GM23338 (cell line): ENCODE results near the gene LHX4. TPM values are rescaled to one million over a fixed set of nuclear protein-coding genes. Genes with fewer than 3 reads are reported as not detected.

Experiments used
- ATAC-seq: fragments of 200-7000 bp; cut with Tn5 transposase; 3 replicates; pipeline ENCODE4 v1.9.1; 2020
- DNase-seq: peaks from one replicate; pipeline ENCODE4 v3.0.0-alpha.2; 2015; ENCODE audit warnings: low spot score
- H2AFZ ChIP-seq: fragments of 200-600 bp; sonication (generic); 2 replicates; pipeline ENCODE4 v1.8.0; 2016; ENCODE audit warnings: antibody characterized with exemption, mild to moderate bottlenecking, moderate library complexity
- H3F3A ChIP-seq: fragments of 200-600 bp; sonication (generic); replicated peaks from 2 replicates; pipeline ENCODE4 v1.8.0; 2017; ENCODE audit warnings: antibody characterized with exemption, mixed run types, low read depth
- H3K27ac ChIP-seq: fragments of 200-600 bp; sonication (generic); 2 replicates; pipeline ENCODE4 v1.6.1; 2016; ENCODE audit warnings: low read depth
- H3K27me3 ChIP-seq: fragments of 200-600 bp; sonication (generic); 2 replicates; pipeline ENCODE4 v1.8.0; 2016; ENCODE audit warnings: mild to moderate bottlenecking, mixed run types, moderate library complexity; ENCODE audit not compliant: insufficient read depth
- H3K36me3 ChIP-seq: fragments of 200-600 bp; sonication (generic); 2 replicates; pipeline ENCODE4 v1.8.0; 2016; ENCODE audit warnings: mild to moderate bottlenecking; ENCODE audit not compliant: insufficient read depth
- H3K4me1 ChIP-seq: fragments of 200-600 bp; sonication (generic); 2 replicates; pipeline ENCODE4 v1.8.0; 2016; ENCODE audit warnings: mild to moderate bottlenecking, moderate library complexity; ENCODE audit not compliant: insufficient read depth
- H3K4me2 ChIP-seq: fragments of 200-600 bp; sonication (generic); 2 replicates; pipeline ENCODE4 v1.7.1; 2017; ENCODE audit warnings: mixed run types
- H3K4me3 ChIP-seq: fragments of 200-600 bp; sonication (generic); 2 replicates; pipeline ENCODE4 v1.6.1; 2016; ENCODE audit warnings: mixed run types
- H3K79me2 ChIP-seq: fragments of 200-600 bp; sonication (generic); replicated peaks from 2 replicates; pipeline ENCODE4 v1.8.0; 2017; ENCODE audit warnings: mild to moderate bottlenecking; ENCODE audit not compliant: insufficient read depth
- H3K9me2 ChIP-seq: fragments of 200-600 bp; sonication (generic); 2 replicates; pipeline ENCODE4 v1.8.0; 2017; ENCODE audit not compliant: insufficient read depth
- H4K20me1 ChIP-seq: fragments of 200-600 bp; sonication (generic); replicated peaks from 2 replicates; pipeline ENCODE4 v1.8.0; 2017; ENCODE audit warnings: mild to moderate bottlenecking; ENCODE audit not compliant: insufficient read depth
- H3K27ac Mint-ChIP-seq: 2 replicates; pipeline ENCODE4 v1.8.0; 2020; ENCODE audit warnings: inconsistent platforms, mild to moderate bottlenecking, moderate library complexity, mixed read lengths
- H3K27me3 Mint-ChIP-seq: 3 replicates; pipeline ENCODE4 v1.8.0; 2022; ENCODE audit warnings: low read depth, mild to moderate bottlenecking, moderate library complexity, mixed read lengths, inconsistent platforms; ENCODE audit not compliant: insufficient read depth, poor library complexity
- H3K36me3 Mint-ChIP-seq: 3 replicates; pipeline ENCODE4 v1.8.0; 2021; ENCODE audit warnings: low read depth, mild to moderate bottlenecking, inconsistent platforms, moderate library complexity, mixed read lengths
- H3K4me1 Mint-ChIP-seq: 3 replicates; pipeline ENCODE4 v1.8.0; 2020; ENCODE audit warnings: mild to moderate bottlenecking, inconsistent platforms, mixed read lengths
- H3K4me3 Mint-ChIP-seq: 3 replicates; pipeline ENCODE4 v1.8.0; 2021; ENCODE audit warnings: moderate library complexity, mild to moderate bottlenecking, inconsistent platforms, mixed read lengths
- H3K9me3 Mint-ChIP-seq: 3 replicates; pipeline ENCODE4 v1.8.0; 2020; ENCODE audit warnings: moderate library complexity, mild to moderate bottlenecking, inconsistent platforms, mixed read lengths
- CREB1 ChIP-seq: fragments of 250-450 bp; sonication (Bioruptor Pico); IDR thresholded peaks from 2 replicates; pipeline ENCODE4 v1.5.0; 2020; ENCODE audit warnings: low read depth, mild to moderate bottlenecking, moderate library complexity
- POLR2AphosphoS5 ChIP-seq: IDR thresholded peaks from 2 replicates; pipeline ENCODE4 v1.6.1; 2016; ENCODE audit warnings: antibody characterized with exemption, low read depth
- STAT1 ChIP-seq: IDR thresholded peaks from one replicate; pipeline ENCODE4 v1.6.1; 2016; ENCODE audit warnings: antibody characterized with exemption; ENCODE audit not compliant: unreplicated experiment
- polyA plus RNA-seq: library from polyadenylated mRNA; unstranded; fragments of >200 nt; fragmentation: Nextera tagmentation; extraction: Ambion mirVana; gene quantifications from 2 replicates; pipeline ENCODE4 v1.2.1, GENCODE V29; 2016
- total RNA-seq: library from RNA; depleted of rRNA; stranded (reverse); fragments of >200 nt; shearing (Covaris generic); gene quantifications from 2 replicates; pipeline ENCODE4 v1.2.3, GENCODE V29; 2014
- TF ChIP-seq, protein P1 (sequence below): fragments of 250-450 bp; sonication (Bioruptor Pico); IDR thresholded peaks from 2 replicates; pipeline ENCODE4 v1.5.0; 2020; ENCODE audit warnings: mild to moderate bottlenecking, moderate library complexity

The LHX4 gene
- total and polyA plus RNA-seq, 2 experiments from 2014 or later = 1.4 to 2.5 TPM

DNA sequence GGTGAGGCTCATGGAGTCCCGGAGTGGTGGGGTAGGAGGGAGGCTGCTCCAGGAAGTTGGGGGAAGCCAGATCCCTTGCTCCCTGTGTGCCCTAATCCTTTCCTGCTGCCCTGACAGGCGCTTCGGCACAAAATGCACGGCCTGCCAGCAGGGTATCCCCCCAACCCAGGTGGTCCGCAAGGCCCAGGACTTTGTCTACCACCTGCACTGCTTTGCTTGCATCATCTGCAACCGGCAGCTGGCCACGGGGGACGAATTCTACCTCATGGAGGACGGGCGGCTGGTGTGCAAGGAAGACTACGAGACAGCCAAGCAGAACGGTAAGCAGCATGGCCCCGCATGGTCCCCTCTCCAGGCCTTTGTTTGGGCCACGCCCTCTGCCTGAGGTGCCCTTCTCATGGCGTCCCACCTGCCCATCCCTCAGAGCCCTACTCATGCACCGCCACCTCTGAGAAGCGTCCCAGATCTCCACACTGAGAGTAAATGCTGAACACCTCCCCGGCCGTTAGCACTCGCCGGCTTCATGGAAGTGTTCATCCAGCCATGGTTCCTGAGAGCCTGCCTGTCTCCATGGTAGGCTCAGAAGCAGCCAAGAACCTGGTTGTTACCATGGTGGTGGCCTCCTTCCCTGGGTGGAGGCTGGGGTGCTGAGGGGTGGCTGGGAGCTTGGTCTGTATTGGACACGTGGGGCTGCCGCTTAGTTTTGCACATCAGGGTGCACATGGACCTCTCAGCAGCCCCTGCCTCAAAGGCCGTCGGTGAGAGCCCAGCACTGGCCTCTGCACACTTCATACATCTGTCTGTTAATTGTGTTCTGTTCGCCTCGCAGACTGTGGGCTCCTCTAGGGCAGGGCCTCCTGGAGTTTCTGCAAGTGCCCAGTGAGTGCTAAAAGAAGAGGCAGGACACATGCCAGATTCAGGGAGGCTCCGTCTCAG lies 36.5 kb downstream of the LHX4 start (continued):
- TF ChIP-seq, protein P1, sequence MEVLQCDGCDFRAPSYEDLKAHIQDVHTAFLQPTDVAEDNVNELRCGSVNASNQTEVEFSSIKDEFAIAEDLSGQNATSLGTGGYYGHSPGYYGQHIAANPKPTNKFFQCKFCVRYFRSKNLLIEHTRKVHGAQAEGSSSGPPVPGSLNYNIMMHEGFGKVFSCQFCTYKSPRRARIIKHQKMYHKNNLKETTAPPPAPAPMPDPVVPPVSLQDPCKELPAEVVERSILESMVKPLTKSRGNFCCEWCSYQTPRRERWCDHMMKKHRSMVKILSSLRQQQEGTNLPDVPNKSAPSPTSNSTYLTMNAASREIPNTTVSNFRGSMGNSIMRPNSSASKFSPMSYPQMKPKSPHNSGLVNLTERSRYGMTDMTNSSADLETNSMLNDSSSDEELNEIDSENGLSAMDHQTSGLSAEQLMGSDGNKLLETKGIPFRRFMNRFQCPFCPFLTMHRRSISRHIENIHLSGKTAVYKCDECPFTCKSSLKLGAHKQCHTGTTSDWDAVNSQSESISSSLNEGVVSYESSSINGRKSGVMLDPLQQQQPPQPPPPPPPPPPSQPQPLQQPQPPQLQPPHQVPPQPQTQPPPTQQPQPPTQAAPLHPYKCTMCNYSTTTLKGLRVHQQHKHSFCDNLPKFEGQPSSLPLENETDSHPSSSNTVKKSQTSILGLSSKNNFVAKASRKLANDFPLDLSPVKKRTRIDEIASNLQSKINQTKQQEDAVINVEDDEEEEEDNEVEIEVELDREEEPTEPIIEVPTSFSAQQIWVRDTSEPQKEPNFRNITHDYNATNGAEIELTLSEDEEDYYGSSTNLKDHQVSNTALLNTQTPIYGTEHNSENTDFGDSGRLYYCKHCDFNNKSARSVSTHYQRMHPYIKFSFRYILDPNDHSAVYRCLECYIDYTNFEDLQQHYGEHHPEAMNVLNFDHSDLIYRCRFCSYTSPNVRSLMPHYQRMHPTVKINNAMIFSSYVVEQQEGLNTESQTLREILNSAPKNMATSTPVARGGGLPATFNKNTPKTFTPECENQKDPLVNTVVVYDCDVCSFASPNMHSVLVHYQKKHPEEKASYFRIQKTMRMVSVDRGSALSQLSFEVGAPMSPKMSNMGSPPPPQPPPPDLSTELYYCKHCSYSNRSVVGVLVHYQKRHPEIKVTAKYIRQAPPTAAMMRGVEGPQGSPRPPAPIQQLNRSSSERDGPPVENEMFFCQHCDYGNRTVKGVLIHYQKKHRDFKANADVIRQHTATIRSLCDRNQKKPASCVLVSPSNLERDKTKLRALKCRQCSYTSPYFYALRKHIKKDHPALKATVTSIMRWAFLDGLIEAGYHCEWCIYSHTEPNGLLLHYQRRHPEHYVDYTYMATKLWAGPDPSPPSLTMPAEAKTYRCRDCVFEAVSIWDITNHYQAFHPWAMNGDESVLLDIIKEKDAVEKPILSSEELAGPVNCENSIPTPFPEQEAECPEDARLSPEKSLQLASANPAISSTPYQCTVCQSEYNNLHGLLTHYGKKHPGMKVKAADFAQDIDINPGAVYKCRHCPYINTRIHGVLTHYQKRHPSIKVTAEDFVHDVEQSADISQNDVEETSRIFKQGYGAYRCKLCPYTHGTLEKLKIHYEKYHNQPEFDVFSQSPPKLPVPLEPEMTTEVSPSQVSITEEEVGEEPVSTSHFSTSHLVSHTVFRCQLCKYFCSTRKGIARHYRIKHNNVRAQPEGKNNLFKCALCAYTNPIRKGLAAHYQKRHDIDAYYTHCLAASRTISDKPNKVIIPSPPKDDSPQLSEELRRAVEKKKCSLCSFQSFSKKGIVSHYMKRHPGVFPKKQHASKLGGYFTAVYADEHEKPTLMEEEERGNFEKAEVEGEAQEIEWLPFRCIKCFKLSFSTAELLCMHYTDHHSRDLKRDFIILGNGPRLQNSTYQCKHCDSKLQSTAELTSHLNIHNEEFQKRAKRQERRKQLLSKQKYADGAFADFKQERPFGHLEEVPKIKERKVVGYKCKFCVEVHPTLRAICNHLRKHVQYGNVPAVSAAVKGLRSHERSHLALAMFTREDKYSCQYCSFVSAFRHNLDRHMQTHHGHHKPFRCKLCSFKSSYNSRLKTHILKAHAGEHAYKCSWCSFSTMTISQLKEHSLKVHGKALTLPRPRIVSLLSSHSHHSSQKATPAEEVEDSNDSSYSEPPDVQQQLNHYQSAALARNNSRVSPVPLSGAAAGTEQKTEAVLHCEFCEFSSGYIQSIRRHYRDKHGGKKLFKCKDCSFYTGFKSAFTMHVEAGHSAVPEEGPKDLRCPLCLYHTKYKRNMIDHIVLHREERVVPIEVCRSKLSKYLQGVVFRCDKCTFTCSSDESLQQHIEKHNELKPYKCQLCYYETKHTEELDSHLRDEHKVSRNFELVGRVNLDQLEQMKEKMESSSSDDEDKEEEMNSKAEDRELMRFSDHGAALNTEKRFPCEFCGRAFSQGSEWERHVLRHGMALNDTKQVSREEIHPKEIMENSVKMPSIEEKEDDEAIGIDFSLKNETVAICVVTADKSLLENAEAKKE = no peak

DNA sequence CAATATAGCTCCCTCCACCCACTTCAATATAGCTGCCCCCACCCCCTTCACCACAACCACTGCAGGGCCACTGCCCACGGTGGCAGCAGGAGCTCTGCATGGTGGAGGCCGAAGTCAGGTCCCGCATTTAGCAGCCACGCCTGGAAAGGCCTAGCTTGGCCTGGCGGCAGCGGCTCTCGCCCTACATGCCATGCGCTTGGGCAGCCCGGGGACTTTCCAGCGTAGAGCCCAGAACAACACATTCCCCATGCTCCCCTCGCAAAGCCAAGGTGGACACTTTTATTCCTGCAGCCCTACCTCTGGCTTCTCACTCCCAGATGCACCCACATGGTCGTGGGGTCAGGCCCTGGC lies 37.1 kb downstream of the LHX4 start:
- Histone ChIP-seq H3K4me1 (peaks cover 38% of the 10 kb centered on the region), H3K79me2 (no peaks in the 10 kb centered on the region), H3K27ac (no peak overlapping the region), H3K4me3 (no peak overlapping the region), H2AFZ (no peak overlapping the region), H3K9me2 (no peaks in the 10 kb centered on the region), H3K27me3 (no peaks in the 10 kb centered on the region), H3F3A (peaks cover 11% of the 10 kb centered on the region), H3K36me3 (no peaks in the 10 kb centered on the region), H4K20me1 (no peaks in the 10 kb centered on the region), H3K4me2 (no peak overlapping the region)
- DNase-seq (no peak), ATAC-seq (no peak)
- H3K4me1 Mint-ChIP-seq = peaks cover 67% of the 10 kb centered on the region
- TF ChIP-seq CREB1 (CRISPR knock-in tag) = no peak
- no peak for TF ChIP-seq STAT1
- peak; percentile 19; the same call in 1 of the 2 replicates for TF ChIP-seq POLR2AphosphoS5
- H3K9me3 Mint-ChIP-seq = no peaks in the 10 kb centered on the region; the same call in 2 of the 3 replicates
- no peaks in the 10 kb centered on the region for H3K36me3 Mint-ChIP-seq
- H3K27ac Mint-ChIP-seq = no peak overlapping the region
- H3K27me3 Mint-ChIP-seq = peaks cover 27% of the 10 kb centered on the region
- H3K4me3 Mint-ChIP-seq = no peak overlapping the region
